Lower lobe of right lung (tissue), 2 donors: ENCODE results near the gene CNMD. TPM values are rescaled to one million over a fixed set of nuclear protein-coding genes. Genes with fewer than 3 reads are reported as not detected.

Experiments used
- ATAC-seq, 2 donors: fragments of 200-7000 bp; cut with Tn5 transposase; one replicate each; pipeline ENCODE4 v1.9.1; 2020 to 2022; ENCODE audit warnings: mild to moderate bottlenecking in 2 of 2, moderate library complexity in 2 of 2
- DNase-seq: peaks from one replicate; pipeline ENCODE4 v3.0.0-alpha.2; 2020
- H3K27ac ChIP-seq: fragments of 200-600 bp; one replicate; pipeline ENCODE4 v1.8.0; 2022
- H3K27me3 ChIP-seq: fragments of 200-600 bp; one replicate; pipeline ENCODE4 v1.8.0; 2022; ENCODE audit warnings: low read depth
- H3K36me3 ChIP-seq: fragments of 200-600 bp; one replicate; pipeline ENCODE4 v1.8.0; 2022; ENCODE audit warnings: mild to moderate bottlenecking
- H3K4me1 ChIP-seq: fragments of 200-600 bp; one replicate; pipeline ENCODE4 v1.8.0; 2022
- H3K4me3 ChIP-seq: fragments of 200-600 bp; one replicate; pipeline ENCODE4 v1.8.0; 2022; ENCODE audit warnings: mild to moderate bottlenecking
- H3K9me3 ChIP-seq: fragments of 200-600 bp; one replicate; pipeline ENCODE4 v1.8.0; 2022
- CTCF ChIP-seq: fragments of 200-600 bp; IDR thresholded peaks from one replicate; pipeline ENCODE4 v1.8.0; 2022; ENCODE audit warnings: antibody characterized with exemption, mild to moderate bottlenecking
- intact Hi-C: fragments of 100-400 bp; cut with DNase I; formaldehyde crosslinking; loops from one replicate; pipeline ENCODE4 v1.11.0; 2022
- total RNA-seq: library from RNA; stranded (reverse); fragmentation: NEBNext Ultra II Directional; extraction: Animal tissue kit (Norgen Biotek cat#: 25700); gene quantifications from one replicate; pipeline ENCODE4 v1.2.1, GENCODE V29; 2021
- donor health status: DM: no; HTN: yes; CAD: no; lungs with severe emphysema.

The CNMD gene
- total RNA-seq, 1 donor from 2014 or later: not detected

DNA sequence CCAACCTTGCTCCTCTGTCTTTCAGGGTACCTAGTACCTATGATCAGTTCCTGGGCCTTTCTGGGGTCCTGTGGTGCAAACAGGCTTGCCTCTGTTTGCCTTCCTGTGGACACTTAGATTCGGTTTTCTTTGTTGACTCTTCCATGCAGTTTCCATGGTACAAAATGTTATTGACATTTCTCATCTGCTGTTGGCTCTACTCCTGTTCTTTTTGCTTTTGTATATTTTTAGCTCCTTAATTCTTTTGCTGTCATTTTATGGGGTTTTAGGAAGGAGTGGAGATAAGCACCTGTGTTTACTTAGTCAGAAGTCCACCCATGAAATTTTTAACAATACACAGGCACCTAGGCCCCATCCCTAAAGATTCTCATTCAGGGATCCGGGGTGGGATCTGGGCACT lies 20.5 kb upstream of the CNMD start:
- DNase-seq: no peak
- intact Hi-C loops: no loop called here
- no peak for TF ChIP-seq CTCF
- Histone ChIP-seq H3K27me3 (no peaks in the 10 kb centered on the region), H3K27ac (no peak overlapping the region), H3K9me3 (no peaks in the 10 kb centered on the region), H3K4me3 (no peak overlapping the region), H3K4me1 (no peaks in the 10 kb centered on the region), H3K36me3 (no peaks in the 10 kb centered on the region)
- ATAC-seq: no peak

GRCh38 chr13:52758114-52758513 lies 18.5 kb upstream of the CNMD start:
- Histone ChIP-seq H3K4me3 (no peak overlapping the region), H3K36me3 (no peaks in the 10 kb centered on the region), H3K9me3 (no peaks in the 10 kb centered on the region), H3K27ac (no peak overlapping the region), H3K4me1 (no peaks in the 10 kb centered on the region), H3K27me3 (no peaks in the 10 kb centered on the region)
- ATAC-seq (no peak), DNase-seq (no peak)
- no peak for TF ChIP-seq CTCF
- intact Hi-C loops: no loop called here

DNA sequence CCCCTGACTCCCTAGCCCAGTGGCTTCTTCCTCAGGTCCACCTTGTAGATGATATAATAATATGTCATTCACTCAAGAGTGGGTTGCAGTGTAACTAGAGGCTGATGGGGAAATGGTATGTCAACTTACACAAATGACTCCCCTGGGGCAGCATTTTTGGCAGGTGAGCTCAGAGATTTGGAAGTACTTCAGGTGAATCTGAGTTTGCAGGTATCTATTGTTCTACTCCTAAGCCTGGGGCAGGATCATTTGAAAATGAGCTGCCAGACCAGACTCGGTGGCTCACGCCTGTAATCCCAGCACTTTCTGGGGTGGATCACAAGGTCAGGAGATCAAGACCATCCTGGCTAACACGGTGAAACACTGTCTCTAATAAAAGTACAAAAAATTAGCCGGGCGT lies 11.6 kb upstream of the CNMD start:
- Histone ChIP-seq H3K4me1 (no peaks in the 10 kb centered on the region), H3K4me3 (no peak overlapping the region), H3K27me3 (no peaks in the 10 kb centered on the region), H3K27ac (no peak overlapping the region), H3K9me3 (no peaks in the 10 kb centered on the region), H3K36me3 (no peaks in the 10 kb centered on the region)
- ATAC-seq (no peak), DNase-seq (no peak)
- no peak for TF ChIP-seq CTCF
- intact Hi-C loops: no loop called here

- H3K4me3 ChIP-seq: no peak overlapping the region
- H3K27me3 ChIP-seq: no peaks in the 10 kb centered on the region
- DNase-seq (no peak), ATAC-seq (no peak)
- no peak overlapping the region for H3K27ac ChIP-seq
- intact Hi-C loops: no loop called here
- H3K9me3 ChIP-seq: no peaks in the 10 kb centered on the region
- no peaks in the 10 kb centered on the region for H3K4me1 ChIP-seq
- no peaks in the 10 kb centered on the region for H3K36me3 ChIP-seq
- TF ChIP-seq CTCF: no peak
Observed at GRCh38 chr13:52750713-52751112, 11.1 kb upstream of the CNMD start.

- TF ChIP-seq CTCF: no peak
Observed at GRCh38 chr13:52749419-52749818, 9.8 kb upstream of the CNMD start.

GRCh38 chr13:52746141-52746540 lies 6.5 kb upstream of the CNMD start:
- intact Hi-C loops: no loop called here
- H3K36me3 ChIP-seq: no peaks in the 10 kb centered on the region
- H3K4me3 ChIP-seq: no peak overlapping the region
- H3K27me3 ChIP-seq: peaks cover 2% of the 10 kb centered on the region
- H3K9me3 ChIP-seq: no peaks in the 10 kb centered on the region
- DNase-seq (no peak), ATAC-seq (no peak)
- no peak overlapping the region for H3K27ac ChIP-seq
- no peaks in the 10 kb centered on the region for H3K4me1 ChIP-seq
- TF ChIP-seq CTCF: no peak

More at GRCh38 chr13:52749419-52749818, 9.8 kb upstream of the CNMD start:
- H3K9me3 ChIP-seq: no peaks in the 10 kb centered on the region
- H3K36me3 ChIP-seq: no peaks in the 10 kb centered on the region
- ATAC-seq: no peak
- no peak for DNase-seq
- no peak overlapping the region for H3K4me3 ChIP-seq
- intact Hi-C loops: no loop called here
- H3K27me3 ChIP-seq: no peaks in the 10 kb centered on the region
- H3K27ac ChIP-seq: no peak overlapping the region
- no peaks in the 10 kb centered on the region for H3K4me1 ChIP-seq
